Ascending aorta (tissue), 2 donors: ENCODE data around the gene EQTN. TPM values are rescaled to one million over a fixed set of nuclear protein-coding genes. Genes with fewer than 3 reads are reported as not detected.

ENCODE experiments used
- DNase-seq, 2 donors: peaks; one replicate each; pipeline ENCODE4 v3.0.0-alpha.2; 2019; ENCODE audit warnings: low spot score in 2 of 2
- H3K27ac ChIP-seq, 2 donors: fragments of 200-600 bp; sonication (generic); one replicate each; pipeline ENCODE4 v1.5.1; 2016 to 2017; ENCODE audit warnings: mild to moderate bottlenecking in 1 of 2
- H3K27me3 ChIP-seq: fragments of 200-600 bp; sonication (generic); one replicate; pipeline ENCODE4 v1.5.1; 2017
- H3K36me3 ChIP-seq, 2 donors: fragments of 200-600 bp; sonication (generic); one replicate each; pipeline ENCODE4 v1.5.1; 2016
- H3K4me1 ChIP-seq, 2 donors: fragments of 200-600 bp; sonication (generic); one replicate each; pipeline ENCODE4 v1.5.1; 2016 to 2017; ENCODE audit warnings: mild to moderate bottlenecking in 1 of 2
- H3K4me3 ChIP-seq, 2 donors: fragments of 200-600 bp; sonication (generic); one replicate each; pipeline ENCODE4 v1.5.1; 2016 to 2017; ENCODE audit warnings: mild to moderate bottlenecking in 1 of 2
- H3K9me3 ChIP-seq, 2 donors: fragments of 200-600 bp; sonication (generic); one replicate each; pipeline ENCODE4 v1.5.1; 2016
- CTCF ChIP-seq, 3 experiments: fragments of 200-600 bp in 2 of 3; fragments of 450-650 bp in 1 of 3; sonication (generic) in 2 of 3; IDR thresholded peaks; one replicate each; pipeline ENCODE4 v1.5.1; 2016 to 2019; ENCODE audit warnings: antibody characterized with exemption in 3 of 3, mild to moderate bottlenecking in 1 of 3, moderate library complexity in 1 of 3
- intact Hi-C: fragments of 100-400 bp; cut with DNase I; formaldehyde crosslinking; loops from one replicate; pipeline ENCODE4 v1.15.1; 2023
- total RNA-seq: library from RNA; depleted of rRNA; stranded (reverse); fragments of >200 nt; gene quantifications from one replicate; pipeline ENCODE4 v1.1.0, GENCODE V29; 2016

Gene EQTN
- total RNA-seq, 1 donor from 2014 or later = not detected

GRCh38 chr9:27328483-27328882 lies 31.5 kb upstream of the EQTN start:
- Histone ChIP-seq H3K4me3 (no peak overlapping the region), H3K9me3 (peaks cover 0 to 6% of the 10 kb centered on the region in 2 donors), H3K36me3 (peaks cover 0 to 21% of the 10 kb centered on the region in 2 donors), H3K27ac (no peak overlapping the region), H3K27me3 (no peaks in the 10 kb centered on the region), H3K4me1 (peaks cover 0 to 2% of the 10 kb centered on the region in 2 donors)
- TF ChIP-seq CTCF (IDR thresholded peaks at IDR 0.05) = no peak
- no peak for DNase-seq
- intact Hi-C loops = no loop called here

- DNase-seq = no peak
- intact Hi-C loops = no loop called here
These were observed 14.2 kb upstream of the EQTN start for GRCh38 chr9:27311184-27311583.

GRCh38 chr9:27310582-27310981 lies 13.6 kb upstream of the EQTN start:
- Histone ChIP-seq H3K4me1 (no peaks in the 10 kb centered on the region), H3K9me3 (no peaks in the 10 kb centered on the region), H3K36me3 (no peaks in the 10 kb centered on the region), H3K27ac (no peak overlapping the region), H3K4me3 (no peak overlapping the region), H3K27me3 (no peaks in the 10 kb centered on the region)
- no peak for TF ChIP-seq CTCF (IDR thresholded peaks at IDR 0.05)
- intact Hi-C loops = no loop called here
- no peak for DNase-seq

More at GRCh38 chr9:27311184-27311583, 14.2 kb upstream of the EQTN start:
- Histone ChIP-seq H3K36me3 (no peaks in the 10 kb centered on the region), H3K9me3 (no peaks in the 10 kb centered on the region), H3K27ac (no peak overlapping the region), H3K4me1 (no peaks in the 10 kb centered on the region), H3K27me3 (no peaks in the 10 kb centered on the region), H3K4me3 (no peak overlapping the region)
- TF ChIP-seq CTCF (IDR thresholded peaks at IDR 0.05) = no peak

- DNase-seq = no peak
- Histone ChIP-seq H3K9me3 (no peaks in the 10 kb centered on the region), H3K27me3 (no peaks in the 10 kb centered on the region), H3K4me3 (no peak overlapping the region), H3K36me3 (no peaks in the 10 kb centered on the region), H3K4me1 (no peaks in the 10 kb centered on the region), H3K27ac (no peak overlapping the region)
- intact Hi-C loops = no loop called here
- TF ChIP-seq CTCF (IDR thresholded peaks at IDR 0.05) = no peak
These were observed 11.9 kb upstream of the EQTN start for GRCh38 chr9:27308691-27309390.

- no peak for DNase-seq
- Histone ChIP-seq H3K9me3 (no peaks in the 10 kb centered on the region), H3K27ac (no peak overlapping the region), H3K4me3 (no peak overlapping the region), H3K27me3 (no peaks in the 10 kb centered on the region), H3K36me3 (no peaks in the 10 kb centered on the region), H3K4me1 (no peaks in the 10 kb centered on the region)
- TF ChIP-seq CTCF (IDR thresholded peaks at IDR 0.05) = no peak
- intact Hi-C loops = no loop called here
These were observed 7.6 kb upstream of the EQTN start for GRCh38 chr9:27304521-27304920.
